ENCODE data around the gene VAMP1.

DNA sequence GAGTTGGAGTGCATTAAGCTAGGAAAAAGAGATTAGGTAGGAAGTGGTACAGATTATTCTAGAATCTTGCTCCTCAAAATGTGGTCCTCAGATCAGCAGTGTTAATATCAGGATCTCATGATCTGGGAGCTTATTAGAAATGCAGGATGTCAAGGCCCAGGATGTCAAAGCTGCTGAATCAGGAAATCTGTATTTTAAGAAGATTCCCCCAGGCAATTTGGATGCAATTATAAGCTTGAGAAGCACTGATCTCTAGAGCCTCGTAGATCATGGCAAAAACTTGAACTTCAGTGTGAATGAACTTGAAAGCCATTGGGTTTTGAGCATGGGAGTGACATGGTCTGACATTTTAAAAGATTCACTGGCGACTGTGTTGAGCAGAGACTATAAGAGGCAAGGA, 30.0 kb upstream of the VAMP1 start:
- TF ChIP-seq, protein P1, sequence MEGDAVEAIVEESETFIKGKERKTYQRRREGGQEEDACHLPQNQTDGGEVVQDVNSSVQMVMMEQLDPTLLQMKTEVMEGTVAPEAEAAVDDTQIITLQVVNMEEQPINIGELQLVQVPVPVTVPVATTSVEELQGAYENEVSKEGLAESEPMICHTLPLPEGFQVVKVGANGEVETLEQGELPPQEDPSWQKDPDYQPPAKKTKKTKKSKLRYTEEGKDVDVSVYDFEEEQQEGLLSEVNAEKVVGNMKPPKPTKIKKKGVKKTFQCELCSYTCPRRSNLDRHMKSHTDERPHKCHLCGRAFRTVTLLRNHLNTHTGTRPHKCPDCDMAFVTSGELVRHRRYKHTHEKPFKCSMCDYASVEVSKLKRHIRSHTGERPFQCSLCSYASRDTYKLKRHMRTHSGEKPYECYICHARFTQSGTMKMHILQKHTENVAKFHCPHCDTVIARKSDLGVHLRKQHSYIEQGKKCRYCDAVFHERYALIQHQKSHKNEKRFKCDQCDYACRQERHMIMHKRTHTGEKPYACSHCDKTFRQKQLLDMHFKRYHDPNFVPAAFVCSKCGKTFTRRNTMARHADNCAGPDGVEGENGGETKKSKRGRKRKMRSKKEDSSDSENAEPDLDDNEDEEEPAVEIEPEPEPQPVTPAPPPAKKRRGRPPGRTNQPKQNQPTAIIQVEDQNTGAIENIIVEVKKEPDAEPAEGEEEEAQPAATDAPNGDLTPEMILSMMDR (IDR thresholded peaks at IDR 0.05): no peak
- TF ChIP-seq POLR2A (IDR thresholded peaks at IDR 0.05): no peak
